Spleen (tissue), 11 donors: ENCODE results near the gene CCNH. TPM values are rescaled to one million over a fixed set of nuclear protein-coding genes. Genes with fewer than 3 reads are reported as not detected.

Experiments
- DNase-seq: peaks from one replicate; pipeline ENCODE4 v3.0.0-alpha.2; 2020
- H3K27ac ChIP-seq, 8 donors: fragments of 200-600 bp; sonication (generic) in 7 of 8; 1 replicate in 4 of 8; 2 replicates in 4 of 8; pipeline versions ENCODE4 v1.5.0 to v1.8.0; 2016 to 2021; ENCODE audit warnings: inconsistent platforms in 4 of 8, mild to moderate bottlenecking in 4 of 8, moderate library complexity in 1 of 8
- H3K27me3 ChIP-seq, 7 donors: fragments of 200-600 bp; sonication (generic) in 6 of 7; replicated peaks in 1 of 7; 1 replicate in 4 of 7; 2 replicates in 3 of 7; pipeline versions ENCODE4 v1.5.0 to v1.8.0; 2016 to 2021; ENCODE audit warnings: inconsistent platforms in 3 of 7, mild to moderate bottlenecking in 1 of 7
- H3K36me3 ChIP-seq, 6 donors: fragments of 200-600 bp; sonication (generic) in 5 of 6; 1 replicate in 4 of 6; 2 replicates in 2 of 6; pipeline versions ENCODE4 v1.5.0 to v1.8.0; 2016 to 2021; ENCODE audit warnings: inconsistent platforms in 2 of 6
- H3K4me1 ChIP-seq, 6 donors: fragments of 200-600 bp; sonication (generic) in 5 of 6; 1 replicate in 3 of 6; 2 replicates in 3 of 6; pipeline versions ENCODE4 v1.5.0 to v1.8.0; 2016 to 2021; ENCODE audit warnings: inconsistent platforms in 3 of 6
- H3K4me3 ChIP-seq, 8 donors: fragments of 200-600 bp; sonication (generic) in 7 of 8; 1 replicate in 4 of 8; 2 replicates in 4 of 8; pipeline versions ENCODE4 v1.5.0 to v1.8.0; 2016 to 2021; ENCODE audit warnings: inconsistent platforms in 4 of 8, mild to moderate bottlenecking in 4 of 8, moderate library complexity in 2 of 8
- H3K9me3 ChIP-seq, 8 donors: fragments of 200-600 bp; sonication (generic) in 7 of 8; 1 replicate in 4 of 8; 2 replicates in 4 of 8; pipeline versions ENCODE4 v1.5.0 to v1.8.0; 2016 to 2021; ENCODE audit warnings: inconsistent platforms in 4 of 8
- POLR2A ChIP-seq, 3 donors: fragments of 450-650 bp; IDR thresholded peaks; one replicate each; pipeline ENCODE4 v1.5.1; 2017; ENCODE audit warnings: antibody characterized with exemption in 3 of 3, mild to moderate bottlenecking in 1 of 3
- POLR2AphosphoS5 ChIP-seq, 3 donors: sonication (generic); formaldehyde crosslinking; IDR thresholded peaks; one replicate each; pipeline ENCODE4 v1.5.1; 2017; ENCODE audit warnings: antibody characterized with exemption in 3 of 3
- WGBS, 5 donors: extraction: QIAGEN DNeasy Blood & Tissue Kit in 3 of 5; methylation state at CpG; one replicate each; pipeline versions ENCODE4 v1.1.5 to v1.1.7; 2013 to 2018; 5-methylcytosine and 5-hydroxymethylcytosine counted together
- intact Hi-C: fragments of 100-400 bp; cut with DNase I; formaldehyde crosslinking; loops from one replicate; pipeline ENCODE4 v1.15.0; 2023; ENCODE audit warnings: low total_unique reads
- polyA plus RNA-seq, 3 donors: library from polyadenylated mRNA; stranded (reverse); fragments of 200-250 nt; gene quantifications; one replicate each; pipeline ENCODE4 v1.2.1, GENCODE V29; 2013
- total RNA-seq, 7 donors: library from RNA; depleted of rRNA in 3 of 7; stranded (reverse); fragments of >200 nt in 3 of 7; fragmentation: NEBNext Ultra II Directional in 4 of 7; extraction: Animal tissue kit (Norgen Biotek cat#: 25700) in 4 of 7; gene quantifications; one replicate each; pipeline versions ENCODE4 v1.1.0 to v1.2.1, GENCODE V29; 2016 to 2021
- TF ChIP-seq, protein P1 (sequence below), 11 experiments: fragments of 200-600 bp in 7 of 11; fragments of 450-650 bp in 4 of 11; sonication (generic) in 4 of 11; IDR thresholded peaks in 8 of 11; conservative IDR thresholded peaks in 3 of 11; 1 replicate in 7 of 11; 2 replicates in 4 of 11; pipeline versions ENCODE4 v1.4.0 to v1.8.0; 2016 to 2021; ENCODE audit warnings: antibody characterized with exemption in 11 of 11, inconsistent platforms in 4 of 11, mild to moderate bottlenecking in 1 of 11
- donor health status: healthy with polysubstance abuse.
- donor health status: DM: no; HTN: no; CAD: no; lungs with moderate emphysema.
- donor health status: DM: no; HTN: no; CAD: no.
- donor health status: Bipolar disorder and iron deficiency.
- donor health status: healthy.
- donor health status: DM: no; HTN: no; CAD: no.
- donor health status: DM: yes; HTN: yes; CAD: no.

Gene CCNH
- total and polyA plus RNA-seq, 10 donors = 32.5 to 188 (median 70.8) TPM

DNA sequence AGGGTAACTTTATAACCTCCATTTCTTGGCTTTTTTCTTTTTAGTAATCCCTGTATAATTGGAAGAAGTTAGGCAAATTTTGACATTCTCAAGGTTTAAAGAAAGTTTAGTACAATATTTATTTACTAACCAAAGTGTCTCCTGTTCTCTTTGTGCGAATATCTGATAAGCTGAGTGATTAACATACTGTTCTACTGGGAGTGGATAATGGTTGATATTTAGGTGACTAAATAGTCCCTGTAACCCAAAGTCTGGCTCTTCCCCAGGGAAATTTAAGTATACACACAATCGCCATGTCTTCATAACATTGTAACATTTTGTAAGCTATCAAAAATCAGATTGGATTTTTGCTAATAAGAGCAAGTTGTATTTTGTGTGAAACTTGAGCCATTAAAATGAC lies 40.0 kb downstream of the CCNH start:
- TF ChIP-seq, protein P1, sequence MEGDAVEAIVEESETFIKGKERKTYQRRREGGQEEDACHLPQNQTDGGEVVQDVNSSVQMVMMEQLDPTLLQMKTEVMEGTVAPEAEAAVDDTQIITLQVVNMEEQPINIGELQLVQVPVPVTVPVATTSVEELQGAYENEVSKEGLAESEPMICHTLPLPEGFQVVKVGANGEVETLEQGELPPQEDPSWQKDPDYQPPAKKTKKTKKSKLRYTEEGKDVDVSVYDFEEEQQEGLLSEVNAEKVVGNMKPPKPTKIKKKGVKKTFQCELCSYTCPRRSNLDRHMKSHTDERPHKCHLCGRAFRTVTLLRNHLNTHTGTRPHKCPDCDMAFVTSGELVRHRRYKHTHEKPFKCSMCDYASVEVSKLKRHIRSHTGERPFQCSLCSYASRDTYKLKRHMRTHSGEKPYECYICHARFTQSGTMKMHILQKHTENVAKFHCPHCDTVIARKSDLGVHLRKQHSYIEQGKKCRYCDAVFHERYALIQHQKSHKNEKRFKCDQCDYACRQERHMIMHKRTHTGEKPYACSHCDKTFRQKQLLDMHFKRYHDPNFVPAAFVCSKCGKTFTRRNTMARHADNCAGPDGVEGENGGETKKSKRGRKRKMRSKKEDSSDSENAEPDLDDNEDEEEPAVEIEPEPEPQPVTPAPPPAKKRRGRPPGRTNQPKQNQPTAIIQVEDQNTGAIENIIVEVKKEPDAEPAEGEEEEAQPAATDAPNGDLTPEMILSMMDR (IDR thresholded peaks at IDR 0.05 in 8 of 11, conservative IDR thresholded peaks at IDR 0.05 in 3 of 11) = no peak
- TF ChIP-seq POLR2AphosphoS5 (IDR thresholded peaks at IDR 0.05) (no peak), POLR2A (IDR thresholded peaks at IDR 0.05) (no peak)
- intact Hi-C loops = no loop called here
- no peak overlapping the region for H3K4me3 ChIP-seq
- H3K9me3 ChIP-seq = no peaks in the 10 kb centered on the region
- H3K27ac ChIP-seq = no peak overlapping the region
- H3K4me1 ChIP-seq = no peaks in the 10 kb centered on the region
- no peaks in the 10 kb centered on the region for H3K27me3 ChIP-seq
- no peak for DNase-seq
- H3K36me3 ChIP-seq = peaks cover 0 to 90% (median 45%) of the 10 kb centered on the region in 6 donors
- 94 to 100% (median 98%) methylated on average over 2 of the region's 2 CpGs for WGBS, 5 donors

GRCh38 chr5:87369431-87369830 lies 43.3 kb downstream of the CCNH start:
- H3K27ac ChIP-seq = no peak overlapping the region
- H3K36me3 ChIP-seq = peaks cover 0 to 88% (median 23%) of the 10 kb centered on the region in 6 donors
- H3K27me3 ChIP-seq = no peaks in the 10 kb centered on the region
- H3K4me1 ChIP-seq = no peaks in the 10 kb centered on the region
- H3K4me3 ChIP-seq = no peak overlapping the region
- intact Hi-C loops = no loop called here
- TF ChIP-seq POLR2AphosphoS5 (IDR thresholded peaks at IDR 0.05) = no peak
- TF ChIP-seq POLR2A (IDR thresholded peaks at IDR 0.05) = no peak
- TF ChIP-seq, protein P1 (IDR thresholded peaks at IDR 0.05 in 8 of 11, conservative IDR thresholded peaks at IDR 0.05 in 3 of 11) = no peak
- DNase-seq = no peak
- no peaks in the 10 kb centered on the region for H3K9me3 ChIP-seq

DNA sequence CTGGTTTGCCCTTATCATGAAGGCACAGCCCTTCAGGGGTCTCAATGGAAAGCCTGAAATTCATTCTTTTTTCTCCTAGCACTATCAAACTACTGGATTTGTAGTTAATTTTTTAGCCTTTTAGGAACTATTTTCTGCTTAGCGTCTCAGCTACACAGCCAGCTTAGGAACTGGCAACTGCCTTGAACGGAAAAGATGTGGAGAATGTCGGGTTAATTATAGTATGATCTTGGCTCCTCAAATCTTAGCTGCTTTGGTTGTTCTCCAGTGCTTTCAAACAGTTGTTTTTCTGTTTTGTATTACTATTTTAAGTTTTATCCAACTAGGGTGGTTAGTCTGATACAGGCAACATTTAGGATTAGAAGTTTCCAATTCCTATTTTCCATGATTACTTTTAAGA lies 44.1 kb downstream of the CCNH start:
- TF ChIP-seq POLR2A (IDR thresholded peaks at IDR 0.05) (no peak), POLR2AphosphoS5 (IDR thresholded peaks at IDR 0.05) (no peak)
- TF ChIP-seq, protein P1 (IDR thresholded peaks at IDR 0.05 in 8 of 11, conservative IDR thresholded peaks at IDR 0.05 in 3 of 11) = no peak
- no peaks in the 10 kb centered on the region for H3K9me3 ChIP-seq
- H3K36me3 ChIP-seq = peaks cover 0 to 88% (median 22%) of the 10 kb centered on the region in 6 donors
- no peaks in the 10 kb centered on the region for H3K27me3 ChIP-seq
- no peak overlapping the region for H3K27ac ChIP-seq
- H3K4me3 ChIP-seq = no peak overlapping the region
- intact Hi-C loops = no loop called here
- DNase-seq = no peak
- no peaks in the 10 kb centered on the region for H3K4me1 ChIP-seq
- WGBS, 5 donors = 86 to 98% (median 96%) methylated on average over 3 of the region's 3 CpGs

- no peak overlapping the region for H3K27ac ChIP-seq
- WGBS, 5 donors = 85 to 98% (median 95%) methylated on average over 2 of the region's 2 CpGs
- peaks cover 0 to 89% (median 22%) of the 10 kb centered on the region in 6 donors for H3K36me3 ChIP-seq
- intact Hi-C loops = no loop called here
- no peaks in the 10 kb centered on the region for H3K27me3 ChIP-seq
- no peaks in the 10 kb centered on the region for H3K9me3 ChIP-seq
- H3K4me3 ChIP-seq = no peak overlapping the region
- TF ChIP-seq, protein P1 (IDR thresholded peaks at IDR 0.05 in 8 of 11, conservative IDR thresholded peaks at IDR 0.05 in 3 of 11) = no peak
- TF ChIP-seq POLR2AphosphoS5 (IDR thresholded peaks at IDR 0.05) = no peak
- no peak for TF ChIP-seq POLR2A (IDR thresholded peaks at IDR 0.05)
- DNase-seq = no peak
- H3K4me1 ChIP-seq = no peaks in the 10 kb centered on the region
Observed at GRCh38 chr5:87367243-87367642, 45.5 kb downstream of the CCNH start.
